ENCODE measurements around the gene LRCH1. TPM values are rescaled to one million over a fixed set of nuclear protein-coding genes. Genes with fewer than 3 reads are reported as not detected.

The LRCH1 gene
- total and polyA plus RNA-seq, 2 experiments from 2014 or later: 3.9 to 9.2 TPM

GRCh38 chr13:46738766-46739165 is 185.8 kb downstream of the LRCH1 start:
- H3K36me3 ChIP-seq (ENCODE audit: insufficient read depth): no peaks in the 10 kb centered on the region
- DNase-seq (ENCODE audit: low spot score) (no peak), ATAC-seq (no peak)
- peaks cover 16% of the 10 kb centered on the region for H3K4me1 ChIP-seq (ENCODE audit: insufficient read depth)
- no peak overlapping the region for H3K4me3 ChIP-seq
- peaks cover 2% of the 10 kb centered on the region; the same call in 1 of the 3 replicates for H3K36me3 Mint-ChIP-seq (ENCODE audit: low read depth)
- no peaks in the 10 kb centered on the region for H3F3A ChIP-seq (replicated peaks; ENCODE audit: low read depth)
- no peak overlapping the region for H3K4me3 Mint-ChIP-seq
- no peaks in the 10 kb centered on the region for H3K9me2 ChIP-seq (ENCODE audit: insufficient read depth)
- H3K9me3 Mint-ChIP-seq: no peaks in the 10 kb centered on the region
- H3K79me2 ChIP-seq (replicated peaks; ENCODE audit: insufficient read depth): no peaks in the 10 kb centered on the region
- no peaks in the 10 kb centered on the region for H4K20me1 ChIP-seq (replicated peaks; ENCODE audit: insufficient read depth)
- TF ChIP-seq ZNF331 (CRISPR knock-in tag; IDR thresholded peaks at IDR 0.05; ENCODE audit: low read depth): no peak
- TF ChIP-seq, protein P1, sequence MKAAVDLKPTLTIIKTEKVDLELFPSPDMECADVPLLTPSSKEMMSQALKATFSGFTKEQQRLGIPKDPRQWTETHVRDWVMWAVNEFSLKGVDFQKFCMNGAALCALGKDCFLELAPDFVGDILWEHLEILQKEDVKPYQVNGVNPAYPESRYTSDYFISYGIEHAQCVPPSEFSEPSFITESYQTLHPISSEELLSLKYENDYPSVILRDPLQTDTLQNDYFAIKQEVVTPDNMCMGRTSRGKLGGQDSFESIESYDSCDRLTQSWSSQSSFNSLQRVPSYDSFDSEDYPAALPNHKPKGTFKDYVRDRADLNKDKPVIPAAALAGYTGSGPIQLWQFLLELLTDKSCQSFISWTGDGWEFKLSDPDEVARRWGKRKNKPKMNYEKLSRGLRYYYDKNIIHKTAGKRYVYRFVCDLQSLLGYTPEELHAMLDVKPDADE (IDR thresholded peaks at IDR 0.05): no peak
- TF ChIP-seq EZH2phosphoT487 (IDR thresholded peaks at IDR 0.05; ENCODE audit: unreplicated experiment): no peak
- no peak for TF ChIP-seq ZNF462 (CRISPR knock-in tag; IDR thresholded peaks at IDR 0.05)
- no peak for TF ChIP-seq POLR2AphosphoS5 (IDR thresholded peaks at IDR 0.05; ENCODE audit: low read depth)
- no peak for TF ChIP-seq ZNF114 (CRISPR knock-in tag; IDR thresholded peaks at IDR 0.05)
- TF ChIP-seq NANOG (IDR thresholded peaks at IDR 0.05; ENCODE audit: borderline replicate concordance): no peak
- no peak for TF ChIP-seq EZH2 (IDR thresholded peaks at IDR 0.05; ENCODE audit: low read depth, unreplicated experiment)
- no peak for TF ChIP-seq STAT1 (IDR thresholded peaks at IDR 0.05; ENCODE audit: unreplicated experiment)
- TF ChIP-seq JUNB (IDR thresholded peaks at IDR 0.05; ENCODE audit: unreplicated experiment): no peak
- TF ChIP-seq CREB1 (CRISPR knock-in tag; IDR thresholded peaks at IDR 0.05; ENCODE audit: low read depth): no peak
- no peak for TF ChIP-seq REST (IDR thresholded peaks at IDR 0.05; ENCODE audit: unreplicated experiment)
- H2AFZ ChIP-seq: no peak overlapping the region
- no peak overlapping the region for H3K27ac ChIP-seq (ENCODE audit: low read depth)
- H3K4me2 ChIP-seq: no peak overlapping the region
- peaks cover 10% of the 10 kb centered on the region for H3K4me1 Mint-ChIP-seq
- no peaks in the 10 kb centered on the region for H3K27me3 ChIP-seq (ENCODE audit: insufficient read depth)
- H3K27me3 Mint-ChIP-seq (ENCODE audit: insufficient read depth, low read depth, poor library complexity): no peaks in the 10 kb centered on the region
- no peak overlapping the region for H3K27ac Mint-ChIP-seq
